CD4-positive, alpha-beta T cell treated with Interleukin-2 at 100 ng/mL for 4 hours (primary cell): ENCODE measurements around the gene DPY19L1.
A peak's percentile ranks its signal among the peaks of the same experiment; 100 is the strongest.
"Not testable (repeated sequence)": the region's sequence is repeated elsewhere in the genome, so short reads cannot be mapped to it uniquely, and the experiment has no call there.

Experiments used
- DNase-seq: peaks from one replicate; pipeline ENCODE4 v3.0.0-alpha.2; 2020; ENCODE audit warnings: low spot score

Gene DPY19L1

GRCh38 chr7:34918198-34918861, 119.0 kb downstream of the DPY19L1 start:
- DNase-seq = not testable (repeated sequence)

DNA sequence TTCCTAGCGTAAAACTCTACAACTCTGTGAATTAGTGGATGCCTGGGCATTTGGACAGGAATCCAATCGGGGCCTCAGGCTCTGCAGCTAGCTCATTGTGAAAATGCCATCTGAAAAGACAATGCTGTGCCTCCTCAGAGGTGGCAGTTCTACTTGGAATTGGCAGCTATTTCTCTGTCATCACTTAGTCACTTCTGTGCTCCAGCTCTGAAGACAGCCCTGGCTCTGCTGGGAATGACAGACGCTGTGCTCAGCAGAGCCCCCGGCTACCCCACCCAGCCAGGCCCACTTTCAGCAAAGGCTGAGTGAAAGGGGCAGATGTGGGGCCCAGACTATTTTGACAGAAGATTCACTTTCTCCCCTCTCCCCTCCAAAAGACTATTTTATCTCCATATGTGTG, 119.8 kb downstream of the DPY19L1 start:
- DNase-seq = not testable (repeated sequence)

DNA sequence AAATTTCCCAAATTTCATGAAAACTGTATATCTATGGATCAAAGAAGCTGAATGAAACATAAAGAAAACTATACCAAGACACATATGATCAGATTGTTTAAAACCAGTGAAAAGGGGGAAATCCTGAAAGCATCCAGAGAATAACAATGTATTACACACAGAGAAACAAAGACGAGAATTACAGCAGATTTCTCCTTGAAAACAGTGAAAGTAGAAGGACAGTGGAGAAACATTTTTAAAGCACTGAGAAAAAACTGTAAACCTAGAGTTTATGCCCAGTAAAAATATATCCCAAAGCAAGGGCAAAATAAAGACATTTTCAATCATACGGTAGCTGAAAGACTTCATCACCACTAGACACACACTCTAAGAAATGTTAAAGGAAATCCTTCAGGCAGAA, 121.0 kb downstream of the DPY19L1 start:
- no peak for DNase-seq

- DNase-seq = no peak
Observed at GRCh38 chr7:34912236-34912635, 125.0 kb downstream of the DPY19L1 start.

GRCh38 chr7:34906266-34906850, 130.9 kb downstream of the DPY19L1 start:
- DNase-seq = not testable (repeated sequence)

GRCh38 chr7:34904987-34905386, 132.3 kb downstream of the DPY19L1 start:
- DNase-seq = no peak

- DNase-seq = not testable (repeated sequence)
Observed at GRCh38 chr7:34903921-34904320, 133.4 kb downstream of the DPY19L1 start.

DNA sequence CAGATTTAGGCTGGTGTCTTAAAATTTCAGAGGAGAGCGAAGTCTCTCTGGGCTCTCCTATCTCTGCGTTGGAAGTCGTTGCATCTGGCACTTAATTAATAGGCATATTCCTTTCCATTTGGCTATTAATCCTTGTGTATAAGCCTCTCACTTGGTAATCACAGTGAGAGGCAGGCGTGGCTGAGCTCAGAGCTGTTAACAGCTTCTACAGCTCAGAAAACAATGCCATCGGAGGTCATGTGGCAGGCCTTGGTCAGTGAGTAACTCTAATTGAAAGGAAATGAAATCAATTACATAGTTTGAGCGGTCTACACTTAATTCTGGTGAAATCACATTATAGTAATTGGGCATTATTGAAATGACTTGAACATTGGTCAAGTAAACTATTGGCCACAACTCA, 135.1 kb downstream of the DPY19L1 start:
- no peak for DNase-seq

GRCh38 chr7:34900891-34901513, 136.3 kb downstream of the DPY19L1 start:
- DNase-seq = peak; percentile 5

- no peak for DNase-seq
Observed at GRCh38 chr7:34895202-34895601, 142.1 kb downstream of the DPY19L1 start.

GRCh38 chr7:34889951-34890350, 147.3 kb downstream of the DPY19L1 start:
- no peak for DNase-seq

- no peak for DNase-seq
Observed at GRCh38 chr7:34886856-34887255, 150.4 kb downstream of the DPY19L1 start.

- DNase-seq = not testable (repeated sequence)
Observed at GRCh38 chr7:34883855-34884254, 153.4 kb downstream of the DPY19L1 start.

DNA sequence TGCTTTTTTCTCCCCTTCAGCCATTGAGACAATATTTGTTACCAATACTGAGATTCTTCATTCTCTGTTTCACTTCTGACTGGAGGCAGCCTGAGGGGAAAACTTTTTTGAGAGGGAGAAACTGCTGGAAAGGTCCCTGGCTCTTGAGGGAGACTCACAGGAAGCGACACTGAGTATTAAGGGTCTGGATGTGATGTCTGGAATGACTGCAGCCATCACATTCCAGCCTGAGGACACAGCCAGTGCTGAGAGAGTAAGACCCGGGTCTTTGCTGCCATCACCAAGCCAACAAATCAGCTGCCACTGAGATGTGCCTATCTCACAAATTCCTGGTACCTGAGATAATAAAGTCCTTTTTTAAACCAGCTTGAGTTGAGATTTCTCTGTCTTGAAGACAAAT, 157.4 kb downstream of the DPY19L1 start:
- DNase-seq = no peak

DNA sequence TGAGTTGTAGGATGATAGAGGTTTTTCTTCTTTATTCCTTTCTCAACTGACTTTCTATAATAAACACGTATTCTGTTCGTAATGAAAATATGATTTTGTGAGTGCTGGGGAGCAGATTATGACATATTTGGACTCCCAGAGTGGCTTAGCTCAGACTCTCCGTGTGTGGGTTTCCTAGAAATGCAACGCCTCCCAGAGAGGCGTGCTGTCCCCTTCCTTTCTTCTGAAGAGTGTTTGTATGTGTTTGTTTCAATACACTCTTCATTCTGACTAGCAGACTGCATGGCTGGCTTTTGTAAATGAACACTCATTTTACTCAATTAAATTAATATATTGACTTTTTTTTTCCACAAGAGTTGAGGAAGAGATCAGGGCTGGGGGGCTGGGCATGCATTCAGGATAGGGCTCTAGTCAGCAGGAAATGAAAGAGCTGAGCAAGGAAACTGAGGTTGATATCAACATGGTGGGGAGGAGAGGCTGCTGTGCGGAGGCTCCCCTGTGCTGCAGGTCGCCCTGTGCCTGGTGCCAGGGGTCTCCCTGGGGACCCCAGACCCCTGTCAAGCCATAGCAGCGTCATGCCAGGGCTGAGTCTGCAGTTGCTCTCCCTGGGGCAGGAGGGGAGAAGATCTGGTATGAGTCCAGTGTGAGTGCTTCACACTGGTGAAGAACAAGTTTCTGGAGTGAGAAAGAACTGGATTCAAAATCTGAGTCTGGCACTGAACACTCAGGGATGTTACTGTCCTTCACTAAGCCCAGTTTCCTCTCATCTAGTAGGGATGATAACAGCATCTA, 158.1 kb downstream of the DPY19L1 start:
- DNase-seq = not testable (repeated sequence)
